ENCODE measurements around the gene AKAP6. TPM values are rescaled to one million over a fixed set of nuclear protein-coding genes. Genes with fewer than 3 reads are reported as not detected.

The AKAP6 gene
- total RNA-seq, 1 donor from 2014 or later: 4.7 TPM

DNA sequence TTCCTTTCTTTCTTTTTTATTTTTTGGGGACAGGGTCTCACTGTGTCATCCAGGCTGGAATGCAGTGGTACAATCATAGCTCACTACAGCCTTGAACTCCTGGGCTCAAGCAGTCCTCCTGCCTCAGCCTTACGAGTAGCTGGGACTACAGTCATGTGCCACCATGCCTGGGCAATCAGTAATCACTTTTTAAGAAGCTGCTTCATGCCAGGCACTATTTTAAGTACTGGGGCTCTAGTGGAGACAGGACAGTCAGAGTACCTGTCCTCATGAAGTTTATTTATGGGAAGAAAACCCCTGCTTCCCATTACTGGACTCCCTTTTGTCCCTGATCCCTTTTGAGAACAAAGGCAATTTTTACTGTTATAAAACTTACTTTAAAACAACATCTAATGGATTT is 485.6 kb downstream of the AKAP6 start:
- Mint-ChIP-seq H3K36me3 (no peaks in the 10 kb centered on the region), H3K27me3 (peaks cover 4% of the 10 kb centered on the region), H3K4me3 (no peak overlapping the region), H3K9me3 (no peaks in the 10 kb centered on the region), H3K27ac (no peak overlapping the region), H3K4me1 (ENCODE audit: unreplicated experiment) (peaks cover 1% of the 10 kb centered on the region)
- TF ChIP-seq, protein P1, sequence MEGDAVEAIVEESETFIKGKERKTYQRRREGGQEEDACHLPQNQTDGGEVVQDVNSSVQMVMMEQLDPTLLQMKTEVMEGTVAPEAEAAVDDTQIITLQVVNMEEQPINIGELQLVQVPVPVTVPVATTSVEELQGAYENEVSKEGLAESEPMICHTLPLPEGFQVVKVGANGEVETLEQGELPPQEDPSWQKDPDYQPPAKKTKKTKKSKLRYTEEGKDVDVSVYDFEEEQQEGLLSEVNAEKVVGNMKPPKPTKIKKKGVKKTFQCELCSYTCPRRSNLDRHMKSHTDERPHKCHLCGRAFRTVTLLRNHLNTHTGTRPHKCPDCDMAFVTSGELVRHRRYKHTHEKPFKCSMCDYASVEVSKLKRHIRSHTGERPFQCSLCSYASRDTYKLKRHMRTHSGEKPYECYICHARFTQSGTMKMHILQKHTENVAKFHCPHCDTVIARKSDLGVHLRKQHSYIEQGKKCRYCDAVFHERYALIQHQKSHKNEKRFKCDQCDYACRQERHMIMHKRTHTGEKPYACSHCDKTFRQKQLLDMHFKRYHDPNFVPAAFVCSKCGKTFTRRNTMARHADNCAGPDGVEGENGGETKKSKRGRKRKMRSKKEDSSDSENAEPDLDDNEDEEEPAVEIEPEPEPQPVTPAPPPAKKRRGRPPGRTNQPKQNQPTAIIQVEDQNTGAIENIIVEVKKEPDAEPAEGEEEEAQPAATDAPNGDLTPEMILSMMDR (conservative IDR thresholded peaks at IDR 0.05): no peak
- DNase-seq (ENCODE audit: extremely low spot score, unreplicated experiment): no peak

DNA sequence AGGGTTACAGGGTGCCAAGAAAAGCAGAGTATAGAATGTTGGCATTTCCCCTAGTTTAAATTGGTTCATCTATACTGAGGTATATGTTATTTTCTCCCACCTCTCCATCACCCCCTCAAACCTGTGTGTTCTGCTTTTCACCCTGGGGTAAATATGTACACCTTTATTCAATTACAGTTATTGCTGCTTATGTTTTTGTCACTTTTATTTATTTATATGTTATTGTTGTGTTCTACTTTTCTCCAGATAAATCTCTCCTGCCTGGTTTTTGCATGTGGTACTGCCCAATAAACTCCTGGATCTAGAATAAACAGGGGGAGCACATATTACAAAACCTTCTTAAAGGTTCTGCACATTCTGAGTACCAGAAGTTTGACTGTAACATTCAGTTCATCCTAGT is 487.5 kb downstream of the AKAP6 start:
- DNase-seq (ENCODE audit: extremely low spot score, unreplicated experiment): no peak
- TF ChIP-seq, protein P1 (conservative IDR thresholded peaks at IDR 0.05): no peak
- Mint-ChIP-seq H3K9me3 (no peaks in the 10 kb centered on the region), H3K4me3 (no peak overlapping the region), H3K36me3 (no peaks in the 10 kb centered on the region), H3K27ac (no peak overlapping the region), H3K4me1 (ENCODE audit: unreplicated experiment) (no peaks in the 10 kb centered on the region), H3K27me3 (peaks cover 4% of the 10 kb centered on the region)

DNA sequence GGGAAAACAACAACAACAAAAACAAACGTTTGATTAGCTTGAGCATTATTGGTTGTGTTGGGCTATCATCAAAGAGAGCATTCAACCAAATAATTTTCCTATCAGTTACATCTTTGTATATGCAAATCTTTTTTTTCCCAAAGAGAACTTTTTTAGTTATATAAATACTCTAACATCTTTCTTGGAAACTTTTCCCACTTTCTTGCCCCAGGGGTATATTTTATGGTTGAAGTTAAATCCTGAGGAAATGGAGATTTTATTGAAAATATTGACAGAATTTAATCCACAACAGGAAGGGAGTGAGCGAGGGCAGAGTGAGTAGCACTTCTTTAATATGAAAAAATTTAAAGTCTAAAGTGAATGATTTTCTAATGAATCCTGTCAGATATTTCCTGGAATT is 488.7 kb downstream of the AKAP6 start:
- Mint-ChIP-seq H3K4me3 (no peak overlapping the region), H3K27ac (no peak overlapping the region), H3K9me3 (no peaks in the 10 kb centered on the region), H3K27me3 (peaks cover 4% of the 10 kb centered on the region), H3K36me3 (no peaks in the 10 kb centered on the region), H3K4me1 (ENCODE audit: unreplicated experiment) (no peaks in the 10 kb centered on the region)
- DNase-seq (ENCODE audit: extremely low spot score, unreplicated experiment): no peak
- TF ChIP-seq, protein P1 (conservative IDR thresholded peaks at IDR 0.05): no peak

DNA sequence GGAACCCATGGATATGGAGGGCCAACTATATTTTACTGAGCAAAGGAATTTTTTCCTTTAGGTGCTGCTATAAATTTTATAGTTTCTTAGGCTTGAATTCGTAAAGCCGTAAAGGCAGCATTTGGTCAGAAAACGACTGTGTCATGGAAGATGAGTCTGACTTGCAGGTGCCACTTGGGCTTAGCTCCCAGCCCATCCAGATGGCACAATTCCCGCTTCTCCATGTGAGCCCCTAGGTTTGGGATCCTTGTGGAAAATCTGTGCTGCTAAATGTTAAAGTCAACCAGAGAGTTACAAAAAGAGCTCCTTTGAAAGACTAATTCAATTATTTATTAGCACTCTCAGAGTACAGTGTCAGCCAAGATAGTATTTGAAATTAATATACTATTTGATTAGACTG is 489.5 kb downstream of the AKAP6 start:
- H3K4me3 Mint-ChIP-seq: no peak overlapping the region
- H3K27me3 Mint-ChIP-seq: peaks cover 4% of the 10 kb centered on the region
- no peaks in the 10 kb centered on the region for H3K36me3 Mint-ChIP-seq
- no peaks in the 10 kb centered on the region for H3K9me3 Mint-ChIP-seq
- H3K4me1 Mint-ChIP-seq (ENCODE audit: unreplicated experiment): no peaks in the 10 kb centered on the region
- TF ChIP-seq, protein P1 (conservative IDR thresholded peaks at IDR 0.05): no peak
- H3K27ac Mint-ChIP-seq: no peak overlapping the region
- no peak for DNase-seq (ENCODE audit: extremely low spot score, unreplicated experiment)

DNA sequence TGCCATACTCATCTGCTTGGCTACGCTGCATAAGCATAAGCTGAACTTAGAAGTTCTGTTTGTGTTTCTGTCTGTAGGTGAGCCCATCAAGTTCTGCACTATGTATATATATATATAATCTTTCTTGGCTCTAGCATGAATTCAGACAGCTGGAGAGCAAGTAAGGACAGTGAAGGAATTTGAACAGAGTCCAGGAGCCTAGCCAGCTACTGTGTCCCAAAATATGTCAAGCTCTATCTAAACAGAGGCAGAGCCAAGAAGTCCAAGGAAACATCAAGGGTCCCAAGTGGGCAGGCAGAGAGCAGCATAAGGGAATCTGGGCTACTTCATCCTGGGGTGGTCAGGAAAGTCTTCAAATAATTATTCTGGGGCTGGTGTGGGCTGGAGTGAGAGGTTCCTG is 491.1 kb downstream of the AKAP6 start:
- H3K27me3 Mint-ChIP-seq: no peaks in the 10 kb centered on the region
- H3K36me3 Mint-ChIP-seq: no peaks in the 10 kb centered on the region
- H3K27ac Mint-ChIP-seq: no peak overlapping the region
- no peak for DNase-seq (ENCODE audit: extremely low spot score, unreplicated experiment)
- H3K9me3 Mint-ChIP-seq: no peaks in the 10 kb centered on the region
- no peaks in the 10 kb centered on the region for H3K4me1 Mint-ChIP-seq (ENCODE audit: unreplicated experiment)
- no peak overlapping the region for H3K4me3 Mint-ChIP-seq
- TF ChIP-seq, protein P1 (conservative IDR thresholded peaks at IDR 0.05): no peak

DNA sequence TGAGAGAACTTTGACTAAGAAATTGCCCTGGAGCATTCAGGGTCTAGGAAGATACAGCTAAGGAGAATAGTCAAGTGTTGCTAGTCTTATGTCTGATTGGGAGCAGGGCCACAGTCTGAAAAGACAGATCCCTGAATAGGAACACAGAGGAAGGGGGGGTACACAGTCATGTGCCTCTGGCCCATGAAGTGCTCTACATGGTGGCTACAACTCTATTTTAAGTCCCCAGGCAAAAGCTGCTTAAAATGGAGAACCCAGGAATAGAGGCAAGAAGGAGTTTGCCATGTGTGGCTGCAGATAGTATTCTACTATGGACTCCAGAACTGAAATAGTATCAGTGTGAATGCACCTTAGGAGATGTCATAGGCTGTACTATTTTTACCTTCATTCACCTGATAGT is 491.6 kb downstream of the AKAP6 start:
- Mint-ChIP-seq H3K27ac (no peak overlapping the region), H3K9me3 (no peaks in the 10 kb centered on the region), H3K36me3 (no peaks in the 10 kb centered on the region), H3K4me1 (ENCODE audit: unreplicated experiment) (no peaks in the 10 kb centered on the region), H3K4me3 (no peak overlapping the region), H3K27me3 (no peaks in the 10 kb centered on the region)
- DNase-seq (ENCODE audit: extremely low spot score, unreplicated experiment): no peak
- TF ChIP-seq, protein P1 (conservative IDR thresholded peaks at IDR 0.05): no peak
